IMR-90 (cell line): ENCODE results near the gene PRKCE. TPM values are rescaled to one million over a fixed set of nuclear protein-coding genes. Genes with fewer than 3 reads are reported as not detected.

ENCODE experiments used
- ATAC-seq: fragments of 200-7000 bp; cut with Tn5 transposase; 2 replicates; pipeline ENCODE4 v1.9.1; 2020; ENCODE audit warnings: low read depth, mild to moderate bottlenecking, moderate library complexity
- BruUV-seq: library from RNA; stranded (reverse); fragments of 400-500 nt; replicated peaks from 2 replicates; lab custom pipeline; 2021; lab: Mats Ljungman, UMichigan
- CTCF ChIA-PET: fragments of 300-600 bp; formaldehyde crosslinking; extraction: SDS; loops from one replicate; lab custom pipeline; 2021; ENCODE audit warnings: antibody characterized with exemption; lab: Yijun Ruan, JAX
- POLR2A ChIA-PET: fragments of 300-600 bp; sonication (Branson Sonifier 250); formaldehyde crosslinking; loops from one replicate; lab custom pipeline; 2022; ENCODE audit warnings: antibody characterized with exemption; ENCODE audit not compliant: unreplicated experiment; lab: Charles Lee
- DNase-seq: peaks from one replicate; pipeline ENCODE4 v3.0.0; 2013
- H2AFZ ChIP-seq: replicated peaks from 2 replicates; pipeline ENCODE3; 2013; ENCODE audit warnings: low read length, mild to moderate bottlenecking; ENCODE audit not compliant: poor library complexity
- H2AK5ac ChIP-seq: 2 replicates; pipeline ENCODE4 v1.6.1; 2013; ENCODE audit warnings: low read depth, low read length, inconsistent platforms
- H2AK9ac ChIP-seq: replicated peaks from 2 replicates; pipeline ENCODE3; 2013; ENCODE audit warnings: mild to moderate bottlenecking, low read depth, low read length, moderate library complexity; ENCODE audit not compliant: poor library complexity
- H2BK120ac ChIP-seq: 2 replicates; pipeline ENCODE4 v1.6.1; 2013; ENCODE audit warnings: low read depth, low read length, inconsistent platforms
- H2BK15ac ChIP-seq: 3 replicates; pipeline ENCODE4 v1.6.1; 2013; ENCODE audit warnings: low read depth, low read length, inconsistent platforms
- H2BK20ac ChIP-seq: 2 replicates; pipeline ENCODE4 v1.6.1; 2013; ENCODE audit warnings: low read depth, mild to moderate bottlenecking, inconsistent platforms, low read length, moderate library complexity
- H2BK5ac ChIP-seq: 2 replicates; pipeline ENCODE4 v1.6.1; 2013; ENCODE audit warnings: mild to moderate bottlenecking, low read depth, low read length, inconsistent platforms; ENCODE audit not compliant: poor library complexity, severe bottlenecking
- H3K14ac ChIP-seq: replicated peaks from 2 replicates; pipeline ENCODE4 v1.6.1; 2013; ENCODE audit warnings: low read depth, low read length, inconsistent platforms
- H3K18ac ChIP-seq: 2 replicates; pipeline ENCODE4 v1.6.1; 2013; ENCODE audit warnings: low read depth, low read length, control low read depth
- H3K23ac ChIP-seq: 2 replicates; pipeline ENCODE4 v1.6.1; 2013; ENCODE audit warnings: low read depth, low read length, inconsistent platforms
- H3K27ac ChIP-seq: 2 replicates; pipeline ENCODE4 v1.5.1; 2013; ENCODE audit warnings: mild to moderate bottlenecking, control low read depth, low read length; ENCODE audit not compliant: insufficient read depth
- H3K27me3 ChIP-seq: 2 replicates; pipeline ENCODE4 v1.6.1; 2013; ENCODE audit warnings: low read length; ENCODE audit not compliant: control insufficient read depth, insufficient read depth
- H3K36me3 ChIP-seq: 2 replicates; pipeline ENCODE4 v1.6.1; 2013; ENCODE audit warnings: low read length, mixed read lengths; ENCODE audit not compliant: control insufficient read depth, insufficient read depth
- H3K4ac ChIP-seq: 2 replicates; pipeline ENCODE4 v1.6.1; 2013; ENCODE audit warnings: low read depth, low read length, inconsistent platforms
- H3K4me1 ChIP-seq: 2 replicates; pipeline ENCODE4 v1.6.1; 2013; ENCODE audit warnings: low read length, mixed read lengths; ENCODE audit not compliant: control insufficient read depth, insufficient read depth
- H3K4me2 ChIP-seq: 2 replicates; pipeline ENCODE4 v1.6.1; 2013; ENCODE audit warnings: low read depth, mild to moderate bottlenecking, control low read depth, low read length, moderate library complexity
- H3K4me3 ChIP-seq: 2 replicates; pipeline ENCODE4 v1.5.1; 2013; ENCODE audit warnings: low read depth, mild to moderate bottlenecking, control low read depth, low read length, moderate library complexity; ENCODE audit not compliant: insufficient read depth
- H3K56ac ChIP-seq: 2 replicates; pipeline ENCODE4 v1.6.1; 2013; ENCODE audit warnings: low read length, inconsistent platforms; ENCODE audit not compliant: insufficient read depth; ENCODE audit errors: extremely low read depth
- H3K79me1 ChIP-seq, 2 experiments: 2 replicates each; pipeline ENCODE4 v1.6.1; 2013; ENCODE audit warnings: low read length in 2 of 2, inconsistent platforms in 1 of 2, low read depth in 1 of 2
- H3K9ac ChIP-seq: 2 replicates; pipeline ENCODE4 v1.6.1; 2013; ENCODE audit warnings: low read depth, low read length, control low read depth
- H3K9me1 ChIP-seq: 2 replicates; pipeline ENCODE4 v1.6.1; 2013; ENCODE audit warnings: low read length, inconsistent platforms; ENCODE audit not compliant: insufficient read depth
- H3K9me3 ChIP-seq: 2 replicates; pipeline ENCODE4 v1.6.1; 2013; ENCODE audit warnings: low read length; ENCODE audit not compliant: control insufficient read depth, insufficient read depth
- H4K20me1 ChIP-seq: 2 replicates; pipeline ENCODE4 v1.6.1; 2013; ENCODE audit warnings: low read length, inconsistent platforms; ENCODE audit not compliant: insufficient read depth
- H4K5ac ChIP-seq: 2 replicates; pipeline ENCODE4 v1.6.1; 2013; ENCODE audit warnings: mild to moderate bottlenecking, low read depth, low read length, control low read depth
- H4K8ac ChIP-seq, 2 experiments: 2 replicates each; pipeline ENCODE4 v1.6.1; 2013; ENCODE audit warnings: low read depth in 2 of 2, low read length in 2 of 2, control low read depth in 1 of 2, inconsistent platforms in 1 of 2
- H4K91ac ChIP-seq: 2 replicates; pipeline ENCODE4 v1.6.1; 2013; ENCODE audit warnings: low read depth, low read length, inconsistent platforms; ENCODE audit not compliant: insufficient read depth
- CEBPB ChIP-seq: IDR thresholded peaks from 2 replicates; pipeline ENCODE4 v1.6.1; 2012; ENCODE audit warnings: low read depth, low read length, improper control_type of control experiment
- WGBS, 2 experiments: methylation state at CpG; one replicate each; pipeline versions ENCODE4 v1.1.5 to v1.1.7; 2013; ENCODE audit warnings: missing lambda C conversion rate in 2 of 2; ENCODE audit not compliant: insufficient read length in 1 of 2; ENCODE audit errors: extremely low coverage in 2 of 2; 5-methylcytosine and 5-hydroxymethylcytosine counted together
- dilution Hi-C: fragments of 300-500 bp; cut with HindIII; formaldehyde crosslinking; loops from one replicate; pipeline ENCODE4 v1.14.3; 2018; ENCODE audit warnings: low sequenced_read_pairs; ENCODE audit not compliant: unreplicated experiment
- in situ Hi-C: fragments of 300-500 bp; cut with MboI; formaldehyde crosslinking; loops from 3 replicates; pipeline ENCODE4 v1.14.3; 2019; ENCODE audit warnings: low sequenced_read_pairs, inconsistent platforms, mixed read lengths
- intact Hi-C: fragments of 100-400 bp; cut with micrococcal nuclease; formaldehyde crosslinking; loops from 2 replicates; pipeline ENCODE4 v1.10.0; 2022
- polyA plus RNA-seq, 3 experiments: library from polyadenylated mRNA; depleted of rRNA; stranded (reverse); fragments of >200 nt; gene quantifications; 2 replicates each; pipeline ENCODE4 v1.2.3, GENCODE V29; 2012; ENCODE audit warnings: low replicate concordance in 1 of 3
- total RNA-seq: library from RNA; depleted of rRNA; stranded (reverse); fragments of >200 nt; gene quantifications from 2 replicates; pipeline ENCODE4 v1.2.3, GENCODE V29; 2012

PRKCE gene
- total and polyA plus RNA-seq, 2 of the 4 experiments (the other 2 are of a cell fraction): 8.1 to 32.4 TPM

- dilution Hi-C loops: no loop called here
- Histone ChIP-seq H4K8ac (no peak overlapping the region), H3K14ac (no peak overlapping the region), H3K4me3 (no peak overlapping the region), H2BK5ac (no peak overlapping the region), H2BK15ac (no peak overlapping the region), H2AK9ac (no peak overlapping the region), H3K27me3 (no peaks in the 10 kb centered on the region), H3K9ac (no peak overlapping the region), H4K5ac (no peak overlapping the region), H3K79me1 (peaks cover 11 to 12% of the 10 kb centered on the region in 2 experiments; a peak in 2 of 4 replicates), H2AK5ac (no peak overlapping the region), H3K4me1 (no peaks in the 10 kb centered on the region), H3K9me3 (no peaks in the 10 kb centered on the region), H3K4me2 (no peak overlapping the region), H3K18ac (no peak overlapping the region), H3K56ac (no peak overlapping the region), H3K27ac (no peak overlapping the region), H4K20me1 (peaks cover 16% of the 10 kb centered on the region), H3K23ac (no peak overlapping the region), H4K91ac (no peak overlapping the region), H2AFZ (no peak overlapping the region), H2BK120ac (no peak overlapping the region), H3K4ac (no peak overlapping the region), H2BK20ac (no peak overlapping the region), H3K36me3 (no peaks in the 10 kb centered on the region; the same call in 1 of the 2 replicates), H3K9me1 (peaks cover 6% of the 10 kb centered on the region; the same call in 1 of the 2 replicates)
- no peak for ATAC-seq
- POLR2A ChIA-PET: no interaction called here
- BruUV-seq: no TSS peak
- intact Hi-C loops: no loop called here
- no peak for TF ChIP-seq CEBPB
- in situ Hi-C loops: no loop called here
- no CpG with 5 or more reads among the region's 3 CpGs for WGBS, 2 experiments
- no peak for DNase-seq
- CTCF ChIA-PET: interaction anchor here (1.0 kb wide), 1 partner anchor 83 kb away, joined by 3 read pairs; no protein-coding TSS in a partner anchor
These were observed 81.5 kb downstream of the PRKCE start for GRCh38 chr2:45732946-45733345.
